Osteocyte (in vitro differentiated cells): ENCODE data around the gene EEF1G. TPM values are rescaled to one million over a fixed set of nuclear protein-coding genes. Genes with fewer than 3 reads are reported as not detected.
"Not testable (repeated sequence)": the region's sequence is repeated elsewhere in the genome, so short reads cannot be mapped to it uniquely, and the experiment has no call there.

Experiments used
- DNase-seq: peaks from one replicate; pipeline ENCODE4 v3.0.0; 2021; ENCODE audit warnings: mixed read lengths; ENCODE audit not compliant: unreplicated experiment; ENCODE audit errors: extremely low spot score
- H3K27ac Mint-ChIP-seq: one replicate; pipeline ENCODE4 v1.8.0; 2021; ENCODE audit warnings: mild to moderate bottlenecking, mixed read lengths; ENCODE audit not compliant: unreplicated experiment
- H3K27me3 Mint-ChIP-seq: one replicate; pipeline ENCODE4 v1.8.0; 2021; ENCODE audit warnings: mixed read lengths; ENCODE audit not compliant: unreplicated experiment
- H3K36me3 Mint-ChIP-seq: one replicate; pipeline ENCODE4 v1.8.0; 2021; ENCODE audit warnings: mixed read lengths; ENCODE audit not compliant: unreplicated experiment
- H3K4me1 Mint-ChIP-seq: one replicate; pipeline ENCODE4 v1.8.0; 2021; ENCODE audit warnings: mixed read lengths; ENCODE audit not compliant: unreplicated experiment
- H3K4me3 Mint-ChIP-seq: one replicate; pipeline ENCODE4 v1.8.0; 2021; ENCODE audit warnings: mild to moderate bottlenecking, moderate library complexity, mixed read lengths; ENCODE audit not compliant: unreplicated experiment
- H3K9me3 Mint-ChIP-seq: one replicate; pipeline ENCODE4 v1.8.0; 2021; ENCODE audit warnings: mixed read lengths; ENCODE audit not compliant: unreplicated experiment
- total RNA-seq: library from RNA; stranded (reverse); gene quantifications from 2 replicates; pipeline ENCODE4 v1.2.1, GENCODE V29; 2021
- TF ChIP-seq, protein P1 (sequence below): fragments of 200-600 bp; sonication (generic); IDR thresholded peaks from 2 replicates; pipeline ENCODE4 v1.5.0; 2021; ENCODE audit warnings: antibody characterized with exemption, mild to moderate bottlenecking, moderate library complexity

EEF1G gene
- total RNA-seq, 1 donor from 2014 or later, result 1,404 TPM

DNA sequence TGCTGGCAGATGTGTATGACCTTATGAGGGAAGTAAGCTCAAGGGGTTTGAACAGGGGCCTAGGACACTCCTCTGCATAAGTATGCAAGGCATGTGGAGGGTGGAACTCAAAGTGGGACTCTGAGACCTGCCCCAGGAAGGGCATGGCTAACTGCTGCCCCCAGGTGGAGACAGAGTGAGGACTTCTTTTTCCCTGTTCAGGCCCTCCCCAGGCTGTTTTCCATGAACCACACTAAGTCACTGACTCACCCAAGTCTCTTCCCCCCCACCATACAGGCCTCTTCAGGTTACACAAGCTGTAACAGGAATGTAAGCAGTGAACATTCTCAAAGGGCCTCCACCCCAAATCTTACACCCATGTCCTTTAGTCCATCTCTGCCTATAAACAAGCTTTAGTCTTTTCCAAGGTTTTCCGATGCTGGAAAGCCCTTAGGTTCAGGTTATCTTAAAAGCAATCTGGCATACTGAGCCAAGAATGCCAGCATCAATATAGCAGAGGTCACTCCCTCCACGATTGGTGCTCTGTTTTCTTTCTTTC, 13.1 kb downstream of the EEF1G start:
- peaks cover 26% of the 10 kb centered on the region for H3K36me3 Mint-ChIP-seq
- H3K27me3 Mint-ChIP-seq, result no peaks in the 10 kb centered on the region
- no peaks in the 10 kb centered on the region for H3K9me3 Mint-ChIP-seq
- peak; percentile 95 for DNase-seq
- TF ChIP-seq, protein P1, sequence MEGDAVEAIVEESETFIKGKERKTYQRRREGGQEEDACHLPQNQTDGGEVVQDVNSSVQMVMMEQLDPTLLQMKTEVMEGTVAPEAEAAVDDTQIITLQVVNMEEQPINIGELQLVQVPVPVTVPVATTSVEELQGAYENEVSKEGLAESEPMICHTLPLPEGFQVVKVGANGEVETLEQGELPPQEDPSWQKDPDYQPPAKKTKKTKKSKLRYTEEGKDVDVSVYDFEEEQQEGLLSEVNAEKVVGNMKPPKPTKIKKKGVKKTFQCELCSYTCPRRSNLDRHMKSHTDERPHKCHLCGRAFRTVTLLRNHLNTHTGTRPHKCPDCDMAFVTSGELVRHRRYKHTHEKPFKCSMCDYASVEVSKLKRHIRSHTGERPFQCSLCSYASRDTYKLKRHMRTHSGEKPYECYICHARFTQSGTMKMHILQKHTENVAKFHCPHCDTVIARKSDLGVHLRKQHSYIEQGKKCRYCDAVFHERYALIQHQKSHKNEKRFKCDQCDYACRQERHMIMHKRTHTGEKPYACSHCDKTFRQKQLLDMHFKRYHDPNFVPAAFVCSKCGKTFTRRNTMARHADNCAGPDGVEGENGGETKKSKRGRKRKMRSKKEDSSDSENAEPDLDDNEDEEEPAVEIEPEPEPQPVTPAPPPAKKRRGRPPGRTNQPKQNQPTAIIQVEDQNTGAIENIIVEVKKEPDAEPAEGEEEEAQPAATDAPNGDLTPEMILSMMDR, result peak; percentile 88
- H3K4me1 Mint-ChIP-seq, result peaks cover 47% of the 10 kb centered on the region
- no peak overlapping the region for H3K4me3 Mint-ChIP-seq
- H3K27ac Mint-ChIP-seq, result peak overlapping the region; percentile 73

DNA sequence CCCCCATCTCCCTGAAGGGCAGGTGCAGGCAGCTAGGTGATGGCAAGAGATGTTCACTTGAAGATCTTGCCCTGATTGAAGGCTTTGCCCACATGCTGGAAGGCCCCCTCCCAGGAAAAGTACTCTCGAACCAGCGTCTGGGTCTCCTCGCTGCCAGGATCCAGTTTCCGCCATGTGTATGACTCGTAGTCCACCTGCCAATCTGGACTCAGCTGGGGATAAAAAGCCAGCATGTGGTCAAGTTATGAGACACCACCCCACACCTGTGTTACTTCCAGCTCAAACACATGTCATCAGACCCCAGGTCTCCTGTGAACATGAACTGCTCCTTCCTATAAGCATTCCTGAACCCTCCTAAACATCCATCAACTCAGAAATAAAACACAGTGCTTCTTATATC, 14.1 kb downstream of the EEF1G start:
- not testable (repeated sequence) for H3K27me3 Mint-ChIP-seq, H3K4me3 Mint-ChIP-seq, H3K9me3 Mint-ChIP-seq, DNase-seq
- Mint-ChIP-seq H3K36me3 (peaks cover 19% of the 10 kb centered on the region), H3K27ac (peak overlapping the region; percentile 73), H3K4me1 (peaks cover 56% of the 10 kb centered on the region)

DNA sequence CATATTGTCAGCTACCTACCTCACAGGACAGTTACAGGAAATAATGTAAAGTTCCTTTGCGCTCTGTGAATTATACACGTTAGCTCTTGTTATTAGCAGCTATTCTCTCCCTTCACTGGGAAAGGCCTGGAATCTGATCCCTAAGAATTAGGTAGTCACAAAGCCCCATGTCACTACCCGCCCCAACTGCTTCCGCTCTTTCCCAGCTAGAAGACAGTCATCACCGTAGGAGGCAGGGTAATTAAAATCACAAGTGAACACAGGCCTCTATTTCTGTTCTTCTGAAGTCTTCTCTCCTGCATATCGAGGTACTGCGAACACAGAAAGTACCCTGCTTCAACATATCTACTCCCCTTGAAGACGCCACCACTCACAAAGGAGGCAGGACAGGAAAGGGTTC, 14.5 kb downstream of the EEF1G start:
- TF ChIP-seq, protein P1, result no peak
- Mint-ChIP-seq H3K4me1 (peaks cover 61% of the 10 kb centered on the region), H3K27ac (peak overlapping the region; percentile 31), H3K27me3 (no peaks in the 10 kb centered on the region), H3K4me3 (no peak overlapping the region), H3K9me3 (no peaks in the 10 kb centered on the region), H3K36me3 (peaks cover 19% of the 10 kb centered on the region)
- no peak for DNase-seq

DNA sequence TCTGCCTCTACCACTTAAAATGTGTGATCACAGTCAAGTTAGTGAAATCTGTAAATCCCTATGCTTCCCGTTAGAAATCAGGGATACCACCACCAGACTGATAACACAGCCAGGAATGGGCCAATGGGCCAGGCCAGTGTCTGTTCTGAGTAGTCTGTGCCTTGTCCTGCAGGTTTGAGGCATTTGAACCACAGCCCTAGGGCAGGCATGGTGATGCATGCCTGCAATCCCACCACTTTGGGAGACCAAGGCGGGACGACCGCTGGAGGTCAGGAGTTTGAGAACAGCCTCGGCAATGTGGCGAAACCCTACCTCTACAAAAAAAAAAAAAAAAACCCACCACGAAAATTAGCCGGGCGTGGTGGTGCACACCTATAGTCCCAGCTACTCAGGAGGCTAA, 15.0 kb downstream of the EEF1G start:
- H3K4me1 Mint-ChIP-seq, result peaks cover 66% of the 10 kb centered on the region
- H3K27ac Mint-ChIP-seq, result no peak overlapping the region
- peaks cover 17% of the 10 kb centered on the region for H3K36me3 Mint-ChIP-seq

DNA sequence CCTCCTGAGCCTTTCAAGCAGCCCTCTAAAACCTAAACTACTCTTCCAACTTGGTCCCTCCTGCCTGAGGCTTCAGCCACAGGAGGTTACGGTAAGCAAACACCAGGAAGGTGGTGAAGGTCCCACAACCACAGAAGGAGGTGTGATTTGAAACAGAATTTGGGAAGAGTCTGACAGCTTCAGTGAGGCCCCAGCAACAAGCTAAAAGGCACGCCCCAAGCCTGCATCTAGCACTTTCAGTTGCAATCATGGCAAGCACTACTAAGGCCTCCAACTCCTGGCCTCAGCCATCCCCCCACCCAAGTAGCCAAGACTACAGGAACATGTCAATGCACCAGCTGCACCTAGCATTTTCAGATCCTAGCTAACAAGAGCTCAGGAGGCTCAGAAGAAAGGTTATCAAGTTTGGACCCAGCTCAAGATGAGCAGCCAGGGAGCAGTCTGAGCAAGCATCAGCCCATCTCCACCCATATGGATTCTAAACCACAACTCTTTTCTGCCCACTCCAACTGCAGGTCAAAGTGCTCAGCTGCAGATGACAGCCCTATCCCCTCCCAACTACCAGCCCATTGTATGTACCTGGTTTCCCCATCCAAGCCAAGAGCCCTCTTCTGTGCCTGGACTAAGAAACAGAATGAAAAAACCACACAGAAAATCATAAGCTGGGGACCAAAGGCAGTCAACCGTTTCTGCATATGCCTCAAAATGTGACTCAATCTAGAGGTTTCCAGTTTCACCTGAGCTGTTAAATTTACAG, 16.6 kb downstream of the EEF1G start:
- H3K4me3 Mint-ChIP-seq, result peak overlapping the region; percentile 14

More for the DNA sequence above, 15.0 kb downstream of the EEF1G start:
- Mint-ChIP-seq H3K4me3 (no peak overlapping the region), H3K9me3 (no peaks in the 10 kb centered on the region), H3K27me3 (no peaks in the 10 kb centered on the region)
- DNase-seq, result no peak
- TF ChIP-seq, protein P1, result no peak

More for the DNA sequence above, 16.6 kb downstream of the EEF1G start:
- Mint-ChIP-seq H3K27ac (peak overlapping the region; percentile 98), H3K9me3 (no peaks in the 10 kb centered on the region), H3K36me3 (peaks cover 17% of the 10 kb centered on the region), H3K27me3 (no peaks in the 10 kb centered on the region), H3K4me1 (peaks cover 79% of the 10 kb centered on the region)
- no peak for DNase-seq
- TF ChIP-seq, protein P1, result no peak
